HG02588 (cell line): ENCODE data around the gene CAMSAP3.

Experiments
- ATAC-seq: cut with Tn5 transposase; IDR thresholded peaks from one replicate; pipeline ENCODE4 v1.9.1; 2021; ENCODE audit warnings: mild to moderate bottlenecking, moderate library complexity; ENCODE audit not compliant: unreplicated experiment

CAMSAP3 gene

DNA sequence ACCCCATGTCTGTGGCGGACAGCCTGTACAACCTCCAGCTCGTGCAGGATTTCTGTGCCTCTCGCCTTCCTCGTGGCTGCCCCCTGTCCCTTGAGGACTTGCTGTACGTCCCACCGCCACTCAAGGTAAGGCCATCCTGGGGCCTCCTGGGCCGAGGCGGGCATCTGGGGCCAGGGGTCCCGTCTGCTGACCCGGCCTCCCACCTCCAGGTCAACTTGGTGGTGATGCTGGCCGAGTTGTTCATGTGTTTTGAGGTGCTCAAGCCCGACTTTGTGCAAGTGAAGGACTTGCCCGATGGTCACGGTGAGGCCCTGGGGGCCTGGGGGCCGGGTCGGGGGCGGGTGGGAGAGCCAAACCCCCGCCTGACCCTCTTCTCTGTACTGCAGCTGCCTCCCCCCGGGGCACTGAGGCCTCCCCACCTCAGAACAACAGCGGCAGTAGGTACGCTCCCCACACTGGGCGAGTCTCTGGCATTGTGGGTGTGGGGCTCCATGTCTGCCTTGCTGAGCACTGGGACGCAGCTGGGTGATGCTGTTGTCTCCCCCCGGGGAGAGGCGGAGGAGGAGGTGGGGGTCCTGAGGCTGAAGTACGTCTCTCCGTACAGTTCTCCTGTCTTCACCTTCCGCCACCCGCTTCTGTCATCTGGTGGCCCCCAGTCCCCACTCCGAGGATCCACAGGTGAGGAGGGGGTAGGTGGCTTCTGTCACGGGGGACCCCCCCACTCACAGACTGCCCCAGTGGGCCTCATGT, 15.0 kb downstream of the CAMSAP3 start:
- ATAC-seq = no peak

DNA sequence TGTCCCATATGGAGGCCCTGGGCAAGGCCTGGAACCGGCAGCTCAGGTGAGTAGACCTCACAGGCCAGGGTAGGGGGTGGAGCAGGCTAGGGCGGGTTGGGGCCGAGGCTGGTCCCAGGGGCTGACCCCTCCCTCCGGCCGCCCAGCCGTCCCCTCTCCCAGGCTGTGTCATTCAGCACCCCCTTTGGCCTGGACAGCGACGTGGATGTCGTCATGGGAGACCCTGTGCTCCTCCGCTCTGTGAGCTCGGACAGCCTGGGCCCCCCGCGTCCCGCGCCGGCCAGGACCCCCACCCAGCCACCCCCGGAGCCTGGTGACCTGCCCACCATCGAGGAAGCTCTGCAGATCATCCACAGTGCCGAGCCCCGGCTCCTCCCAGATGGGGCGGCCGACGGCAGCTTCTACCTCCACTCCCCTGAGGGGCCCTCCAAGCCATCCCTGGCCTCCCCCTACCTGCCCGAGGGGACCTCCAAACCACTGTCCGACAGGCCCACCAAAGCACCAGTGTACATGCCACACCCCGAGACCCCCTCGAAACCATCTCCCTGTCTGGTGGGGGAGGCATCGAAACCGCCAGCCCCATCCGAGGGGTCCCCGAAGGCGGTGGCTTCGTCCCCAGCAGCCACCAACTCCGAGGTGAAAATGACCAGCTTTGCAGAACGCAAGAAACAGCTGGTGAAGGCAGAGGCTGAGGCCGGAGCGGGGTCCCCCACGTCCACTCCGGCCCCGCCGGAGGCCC, 16.0 kb downstream of the CAMSAP3 start:
- ATAC-seq = no peak

GRCh38 chr19:7612282-7613274, 16.9 kb downstream of the CAMSAP3 start:
- ATAC-seq = no peak

- ATAC-seq = no peak
Measured at GRCh38 chr19:7614859-7615741, 19.4 kb downstream of the CAMSAP3 start.

- no peak for ATAC-seq
Measured at GRCh38 chr19:7617172-7617571, 21.5 kb downstream of the CAMSAP3 start.

DNA sequence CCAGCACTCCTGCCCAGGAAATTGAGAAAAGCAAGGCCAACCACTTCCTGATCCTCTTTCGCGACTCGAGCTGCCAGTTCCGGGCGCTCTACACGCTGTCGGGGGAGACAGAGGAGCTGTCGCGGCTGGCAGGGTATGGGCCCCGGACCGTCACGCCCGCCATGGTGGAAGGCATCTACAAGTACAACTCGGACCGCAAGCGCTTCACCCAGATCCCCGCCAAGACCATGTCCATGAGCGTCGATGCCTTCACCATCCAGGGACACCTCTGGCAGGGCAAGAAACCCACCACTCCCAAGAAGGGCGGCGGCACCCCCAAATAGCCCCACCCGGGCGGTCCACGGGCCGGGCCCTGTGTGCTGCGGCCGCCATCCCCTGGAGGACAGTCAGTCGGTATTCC, 22.1 kb downstream of the CAMSAP3 start:
- no peak for ATAC-seq

DNA sequence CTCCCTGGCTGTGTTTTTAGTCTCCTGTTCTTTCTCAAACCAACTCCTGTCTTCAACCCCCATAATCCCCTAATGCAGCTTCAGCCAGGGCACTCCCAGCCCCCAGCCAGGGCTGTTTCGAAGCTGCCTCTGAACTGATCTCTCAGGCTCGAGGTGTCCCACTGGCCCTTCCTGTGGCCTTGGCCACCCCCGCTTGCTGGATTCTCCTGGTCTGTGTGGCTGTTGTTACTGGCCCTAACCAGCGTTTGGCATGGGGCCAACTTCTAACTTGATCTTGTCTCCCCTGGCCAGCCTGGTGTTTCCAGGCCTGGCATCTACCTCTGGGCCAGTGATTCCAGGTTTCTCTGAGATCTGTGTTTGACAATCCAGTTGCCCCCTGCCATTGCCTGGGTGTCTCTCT, 22.7 kb downstream of the CAMSAP3 start:
- no peak for ATAC-seq

DNA sequence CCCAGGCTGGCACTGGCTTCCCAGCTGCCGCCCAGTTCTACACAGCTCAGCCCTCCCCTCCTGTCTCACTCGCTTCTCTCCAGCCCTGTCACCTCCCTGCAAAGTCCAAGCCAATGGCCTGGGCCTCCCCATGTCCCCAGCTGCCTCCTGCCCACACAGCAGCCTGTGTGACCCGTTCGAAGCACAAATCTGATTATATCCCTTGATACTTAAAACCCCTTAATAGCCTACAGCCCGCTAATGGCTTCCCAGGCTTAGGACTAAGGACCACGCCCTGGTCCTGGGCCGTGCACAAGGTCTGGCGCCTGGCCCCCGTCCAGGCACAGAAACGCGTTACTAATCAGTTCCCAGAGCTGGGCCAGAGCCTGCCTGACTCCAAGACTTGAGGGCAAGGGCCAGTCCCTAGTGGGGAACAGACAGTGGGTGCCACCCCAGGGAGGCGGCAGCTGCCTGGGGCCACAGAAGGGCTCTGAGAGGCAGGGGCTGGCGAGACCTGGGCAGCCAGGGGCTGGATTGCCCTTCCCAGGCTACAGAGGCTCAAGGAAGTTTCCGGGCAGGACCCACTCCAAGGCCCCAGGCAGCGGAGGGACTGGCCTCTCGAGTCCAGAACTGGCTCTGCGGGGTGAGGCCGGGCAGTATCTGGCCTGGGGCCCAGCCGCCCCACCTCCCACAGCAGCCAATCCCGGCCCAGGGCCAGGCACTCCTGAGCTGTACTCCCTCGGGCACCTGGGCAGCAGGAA, 23.3 kb downstream of the CAMSAP3 start:
- no peak for ATAC-seq

DNA sequence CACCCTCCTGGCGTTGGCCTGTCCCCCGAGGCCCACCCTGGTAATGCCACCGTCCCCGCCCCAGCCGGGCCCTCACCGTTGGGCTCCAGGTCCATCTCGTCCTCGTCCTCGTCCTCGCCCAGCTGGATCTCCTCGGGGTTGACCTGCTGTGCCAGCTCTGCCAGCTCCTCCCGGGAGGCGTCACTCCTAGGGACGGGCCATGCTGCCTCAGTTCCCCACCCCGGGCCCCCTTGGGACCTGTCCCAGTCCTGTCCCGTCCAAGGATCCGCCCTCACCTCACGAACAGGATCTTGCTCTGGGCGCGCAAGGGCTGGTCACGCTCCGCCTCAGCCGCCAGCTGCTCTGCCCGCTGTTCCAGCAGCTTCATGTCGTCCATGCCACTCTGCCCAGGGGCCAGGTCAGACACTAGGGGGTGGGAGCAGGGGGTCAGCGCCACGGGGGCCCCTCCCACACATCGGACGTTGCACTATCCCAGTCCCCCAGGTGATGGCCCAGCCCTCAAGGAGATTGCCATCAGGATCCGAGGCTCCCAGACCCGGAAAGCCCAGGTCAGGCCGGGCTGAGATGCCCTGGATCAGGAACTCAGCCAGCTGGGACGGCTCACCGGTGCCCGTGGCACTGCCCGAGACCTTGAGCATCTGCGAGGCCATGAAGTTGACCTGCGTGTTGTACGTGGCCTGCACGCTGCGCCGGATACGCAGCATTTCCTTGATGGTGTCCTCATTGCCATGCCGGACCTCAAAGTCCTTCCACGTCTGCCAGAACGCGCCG, 24.2 kb downstream of the CAMSAP3 start:
- ATAC-seq = no peak

- no peak for ATAC-seq
Measured at GRCh38 chr19:7620442-7621412, 25.1 kb downstream of the CAMSAP3 start.

DNA sequence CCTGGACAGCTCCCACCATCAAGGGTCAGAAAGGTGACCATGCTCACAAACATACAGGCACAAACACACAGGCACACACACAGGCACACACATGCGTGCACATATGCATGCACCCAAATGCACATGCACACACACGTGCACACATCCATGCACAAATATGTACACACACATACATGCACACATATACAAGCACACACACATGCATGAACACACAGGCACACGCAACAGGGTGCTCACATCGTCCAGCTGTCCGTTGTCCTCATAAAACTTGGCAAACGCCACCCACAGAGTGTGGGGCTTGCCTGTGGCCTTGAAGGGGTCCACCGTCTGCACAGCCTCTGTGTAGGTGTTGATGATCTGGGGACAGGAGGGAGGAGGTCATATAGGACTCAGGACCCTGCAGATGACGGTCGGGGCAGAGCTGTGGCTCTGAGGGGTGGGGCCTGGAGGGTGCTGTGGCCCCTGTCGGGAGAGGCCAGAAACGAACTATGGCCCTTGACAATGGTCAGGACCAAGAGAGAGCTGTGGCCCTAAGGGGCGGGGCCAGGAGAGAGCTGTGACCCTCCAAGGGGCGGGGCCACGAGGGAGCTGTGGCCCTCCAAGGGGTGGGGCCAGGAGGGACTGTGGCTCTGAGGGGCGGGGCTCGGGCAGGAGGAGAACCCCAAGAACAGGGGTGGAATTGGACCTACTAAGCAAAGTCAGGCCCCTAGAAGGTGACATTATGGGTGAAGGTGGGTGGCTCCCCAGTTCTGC, 27.4 kb downstream of the CAMSAP3 start:
- no peak for ATAC-seq

GRCh38 chr19:7623725-7624603, 28.3 kb downstream of the CAMSAP3 start:
- no peak for ATAC-seq

GRCh38 chr19:7624810-7625209, 29.1 kb downstream of the CAMSAP3 start:
- ATAC-seq = no peak

- no peak for ATAC-seq
Measured at GRCh38 chr19:7625763-7626372, 30.2 kb downstream of the CAMSAP3 start.

DNA sequence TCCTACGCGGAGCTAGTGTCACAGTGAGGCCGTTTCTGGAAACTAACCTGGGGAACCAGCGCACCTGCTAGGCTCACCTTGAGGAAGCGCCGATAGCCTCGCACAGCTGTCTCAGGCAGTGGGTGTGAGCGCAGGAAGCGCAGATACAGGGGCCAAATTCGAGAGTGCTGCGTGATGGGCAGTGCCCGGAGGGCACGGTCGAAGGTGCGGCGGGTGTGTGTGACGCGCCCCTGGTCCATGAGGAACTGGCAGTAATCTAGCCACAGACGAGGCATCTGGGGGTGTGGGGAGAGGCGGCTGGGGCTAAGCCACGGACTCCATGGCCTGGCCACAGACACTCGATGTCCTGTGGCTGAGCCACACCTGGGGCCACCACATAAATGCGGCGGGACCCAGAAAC, 31.5 kb downstream of the CAMSAP3 start:
- no peak for ATAC-seq
